Measurements from ENCODE around the gene SHKBP1.

SHKBP1 gene

DNA sequence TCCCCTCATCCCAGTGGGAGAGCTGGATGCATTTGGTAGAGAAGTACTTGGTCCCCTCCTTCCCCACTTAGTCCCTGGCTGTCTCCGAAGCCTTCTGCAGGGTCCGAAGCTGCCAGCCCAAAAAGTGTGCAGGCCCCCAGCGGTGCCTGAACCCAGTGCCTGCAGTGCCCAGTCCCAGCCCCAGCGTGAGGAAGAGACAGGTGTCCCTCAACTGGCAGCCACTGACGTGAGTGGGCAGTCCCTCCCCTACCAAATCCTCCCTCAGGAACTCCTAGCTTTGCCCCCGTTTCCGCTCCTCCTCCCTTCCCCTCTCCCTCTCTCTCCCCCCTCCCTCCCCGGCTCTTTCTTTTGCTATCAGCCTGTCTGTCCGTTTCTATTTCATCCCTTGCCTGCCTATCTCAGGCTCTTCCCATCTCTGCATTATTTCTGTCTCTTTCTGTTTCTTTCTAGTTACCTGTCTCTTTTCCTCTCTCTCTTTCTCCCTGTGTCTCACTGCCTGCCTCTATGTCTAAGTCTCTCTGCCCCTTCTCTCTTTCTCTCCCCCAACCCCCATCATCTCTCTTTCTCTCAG lies 22.7 kb downstream of the SHKBP1 start (continued):
- TF ChIP-seq ZNF311 (tag by site-specific recombination; IDR thresholded peaks at IDR 0.05; ENCODE audit: borderline replicate concordance) (no peak), ZNF433 (tag by site-specific recombination; IDR thresholded peaks at IDR 0.05; ENCODE audit: low read depth) (no peak), ZNF830 (tag by site-specific recombination; IDR thresholded peaks at IDR 0.05; ENCODE audit: low read depth) (no peak), ZNF174 (tag by site-specific recombination; IDR thresholded peaks at IDR 0.05) (no peak), ZNF211 (tag by site-specific recombination; IDR thresholded peaks at IDR 0.05; ENCODE audit: low read depth) (no peak), RBAK (tag by site-specific recombination; IDR thresholded peaks at IDR 0.05) (no peak), GLIS2 (tag by site-specific recombination; IDR thresholded peaks at IDR 0.05) (peak; percentile 69), ZNF350 (tag by site-specific recombination; IDR thresholded peaks at IDR 0.05) (no peak), ZNF140 (tag by site-specific recombination; IDR thresholded peaks at IDR 0.05) (no peak), ZNF175 (tag by site-specific recombination; IDR thresholded peaks at IDR 0.05) (no peak), ZNF560 (tag by site-specific recombination; IDR thresholded peaks at IDR 0.05; ENCODE audit: borderline replicate concordance) (no peak), ZNF341 (tag by site-specific recombination; IDR thresholded peaks at IDR 0.05; ENCODE audit: low read depth) (peak; percentile 91), ZNF555 (tag by site-specific recombination; conservative IDR thresholded peaks at IDR 0.05) (no peak), ZNF707 (tag by site-specific recombination; IDR thresholded peaks at IDR 0.05) (no peak), ZNF112 (tag by site-specific recombination; IDR thresholded peaks at IDR 0.05) (no peak), ELK4 (IDR thresholded peaks at IDR 0.05; ENCODE audit: borderline replicate concordance, low read depth, low read length) (no peak), ATF2 (tag by site-specific recombination; IDR thresholded peaks at IDR 0.05; ENCODE audit: low read depth) (no peak), ZBTB10 (tag by site-specific recombination; IDR thresholded peaks at IDR 0.05) (no peak; the same call in none of the 2 replicates), ZNF610 (tag by site-specific recombination; IDR thresholded peaks at IDR 0.05; ENCODE audit: borderline replicate concordance) (no peak)
- TF ChIP-seq, protein P1, sequence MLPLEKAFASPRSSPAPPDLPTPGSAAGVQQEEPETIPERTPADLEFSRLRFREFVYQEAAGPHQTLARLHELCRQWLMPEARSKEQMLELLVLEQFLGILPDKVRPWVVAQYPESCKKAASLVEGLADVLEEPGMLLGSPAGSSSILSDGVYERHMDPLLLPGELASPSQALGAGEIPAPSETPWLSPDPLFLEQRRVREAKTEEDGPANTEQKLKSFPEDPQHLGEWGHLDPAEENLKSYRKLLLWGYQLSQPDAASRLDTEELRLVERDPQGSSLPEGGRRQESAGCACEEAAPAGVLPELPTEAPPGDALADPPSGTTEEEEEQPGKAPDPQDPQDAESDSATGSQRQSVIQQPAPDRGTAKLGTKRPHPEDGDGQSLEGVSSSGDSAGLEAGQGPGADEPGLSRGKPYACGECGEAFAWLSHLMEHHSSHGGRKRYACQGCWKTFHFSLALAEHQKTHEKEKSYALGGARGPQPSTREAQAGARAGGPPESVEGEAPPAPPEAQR (tag by site-specific recombination; IDR thresholded peaks at IDR 0.05) = peak; percentile 28; the same call in 1 of the 2 replicates
- TF ChIP-seq, protein P2, sequence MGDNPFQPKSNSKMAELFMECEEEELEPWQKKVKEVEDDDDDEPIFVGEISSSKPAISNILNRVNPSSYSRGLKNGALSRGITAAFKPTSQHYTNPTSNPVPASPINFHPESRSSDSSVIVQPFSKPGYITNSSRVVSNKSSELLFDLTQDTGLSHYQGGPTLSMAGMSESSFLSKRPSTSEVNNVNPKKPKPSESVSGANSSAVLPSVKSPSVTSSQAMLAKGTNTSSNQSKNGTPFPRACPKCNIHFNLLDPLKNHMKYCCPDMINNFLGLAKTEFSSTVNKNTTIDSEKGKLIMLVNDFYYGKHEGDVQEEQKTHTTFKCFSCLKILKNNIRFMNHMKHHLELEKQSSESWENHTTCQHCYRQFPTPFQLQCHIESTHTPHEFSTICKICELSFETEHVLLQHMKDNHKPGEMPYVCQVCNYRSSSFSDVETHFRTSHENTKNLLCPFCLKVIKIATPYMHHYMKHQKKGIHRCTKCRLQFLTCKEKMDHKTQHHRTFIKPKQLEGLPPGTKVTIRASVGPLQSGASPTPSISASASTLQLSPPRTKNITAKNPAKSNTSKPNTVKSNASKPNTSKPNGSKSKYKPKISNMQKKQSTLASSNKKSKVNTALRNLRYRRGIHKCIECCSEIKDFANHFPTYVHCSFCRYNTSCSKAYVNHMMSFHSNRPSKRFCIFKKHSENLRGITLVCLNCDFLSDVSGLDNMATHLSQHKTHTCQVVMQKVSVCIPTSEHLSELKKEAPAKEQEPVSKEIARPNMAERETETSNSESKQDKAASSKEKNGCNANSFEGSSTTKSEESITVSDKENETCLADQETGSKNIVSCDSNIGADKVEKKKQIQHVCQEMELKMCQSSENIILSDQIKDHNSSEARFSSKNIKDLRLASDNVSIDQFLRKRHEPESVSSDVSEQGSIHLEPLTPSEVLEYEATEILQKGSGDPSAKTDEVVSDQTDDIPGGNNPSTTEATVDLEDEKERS (tag by site-specific recombination; IDR thresholded peaks at IDR 0.05) = no peak
- TF ChIP-seq, protein P3, sequence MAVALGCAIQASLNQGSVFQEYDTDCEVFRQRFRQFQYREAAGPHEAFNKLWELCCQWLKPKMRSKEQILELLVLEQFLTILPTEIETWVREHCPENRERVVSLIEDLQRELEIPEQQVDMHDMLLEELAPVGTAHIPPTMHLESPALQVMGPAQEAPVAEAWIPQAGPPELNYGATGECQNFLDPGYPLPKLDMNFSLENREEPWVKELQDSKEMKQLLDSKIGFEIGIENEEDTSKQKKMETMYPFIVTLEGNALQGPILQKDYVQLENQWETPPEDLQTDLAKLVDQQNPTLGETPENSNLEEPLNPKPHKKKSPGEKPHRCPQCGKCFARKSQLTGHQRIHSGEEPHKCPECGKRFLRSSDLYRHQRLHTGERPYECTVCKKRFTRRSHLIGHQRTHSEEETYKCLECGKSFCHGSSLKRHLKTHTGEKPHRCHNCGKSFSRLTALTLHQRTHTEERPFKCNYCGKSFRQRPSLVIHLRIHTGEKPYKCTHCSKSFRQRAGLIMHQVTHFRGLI (tag by site-specific recombination; IDR thresholded peaks at IDR 0.05) = no peak
- TF ChIP-seq, protein P4, sequence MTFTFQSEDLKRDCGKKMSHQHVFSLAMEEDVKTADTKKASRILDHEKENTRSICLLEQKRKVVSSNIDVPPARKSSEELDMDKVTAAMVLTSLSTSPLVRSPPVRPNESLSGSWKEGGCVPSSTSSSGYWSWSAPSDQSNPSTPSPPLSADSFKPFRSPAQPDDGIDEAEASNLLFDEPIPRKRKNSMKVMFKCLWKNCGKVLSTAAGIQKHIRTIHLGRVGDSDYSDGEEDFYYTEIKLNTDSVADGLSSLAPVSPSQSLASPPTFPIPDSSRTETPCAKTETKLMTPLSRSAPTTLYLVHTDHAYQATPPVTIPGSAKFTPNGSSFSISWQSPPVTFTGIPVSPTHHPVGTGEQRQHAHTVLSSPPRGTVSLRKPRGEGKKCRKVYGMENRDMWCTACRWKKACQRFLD (tag by site-specific recombination; IDR thresholded peaks at IDR 0.05) = no peak
- TF ChIP-seq, protein P5, sequence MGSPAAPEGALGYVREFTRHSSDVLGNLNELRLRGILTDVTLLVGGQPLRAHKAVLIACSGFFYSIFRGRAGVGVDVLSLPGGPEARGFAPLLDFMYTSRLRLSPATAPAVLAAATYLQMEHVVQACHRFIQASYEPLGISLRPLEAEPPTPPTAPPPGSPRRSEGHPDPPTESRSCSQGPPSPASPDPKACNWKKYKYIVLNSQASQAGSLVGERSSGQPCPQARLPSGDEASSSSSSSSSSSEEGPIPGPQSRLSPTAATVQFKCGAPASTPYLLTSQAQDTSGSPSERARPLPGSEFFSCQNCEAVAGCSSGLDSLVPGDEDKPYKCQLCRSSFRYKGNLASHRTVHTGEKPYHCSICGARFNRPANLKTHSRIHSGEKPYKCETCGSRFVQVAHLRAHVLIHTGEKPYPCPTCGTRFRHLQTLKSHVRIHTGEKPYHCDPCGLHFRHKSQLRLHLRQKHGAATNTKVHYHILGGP (tag by site-specific recombination; IDR thresholded peaks at IDR 0.05) = no peak
